HG02571 (cell line): ENCODE measurements around the gene CYP4A22.
"Not testable (repeated sequence)": the region's sequence is repeated elsewhere in the genome, so short reads cannot be mapped to it uniquely, and the experiment has no call there.

ENCODE experiments used
- ATAC-seq: cut with Tn5 transposase; IDR thresholded peaks from one replicate; pipeline ENCODE4 v1.9.1; 2021; ENCODE audit warnings: mild to moderate bottlenecking, moderate library complexity; ENCODE audit not compliant: unreplicated experiment

Gene CYP4A22, protein sequence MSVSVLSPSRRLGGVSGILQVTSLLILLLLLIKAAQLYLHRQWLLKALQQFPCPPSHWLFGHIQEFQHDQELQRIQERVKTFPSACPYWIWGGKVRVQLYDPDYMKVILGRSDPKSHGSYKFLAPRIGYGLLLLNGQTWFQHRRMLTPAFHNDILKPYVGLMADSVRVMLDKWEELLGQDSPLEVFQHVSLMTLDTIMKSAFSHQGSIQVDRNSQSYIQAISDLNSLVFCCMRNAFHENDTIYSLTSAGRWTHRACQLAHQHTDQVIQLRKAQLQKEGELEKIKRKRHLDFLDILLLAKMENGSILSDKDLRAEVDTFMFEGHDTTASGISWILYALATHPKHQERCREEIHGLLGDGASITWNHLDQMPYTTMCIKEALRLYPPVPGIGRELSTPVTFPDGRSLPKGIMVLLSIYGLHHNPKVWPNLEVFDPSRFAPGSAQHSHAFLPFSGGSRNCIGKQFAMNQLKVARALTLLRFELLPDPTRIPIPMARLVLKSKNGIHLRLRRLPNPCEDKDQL

DNA sequence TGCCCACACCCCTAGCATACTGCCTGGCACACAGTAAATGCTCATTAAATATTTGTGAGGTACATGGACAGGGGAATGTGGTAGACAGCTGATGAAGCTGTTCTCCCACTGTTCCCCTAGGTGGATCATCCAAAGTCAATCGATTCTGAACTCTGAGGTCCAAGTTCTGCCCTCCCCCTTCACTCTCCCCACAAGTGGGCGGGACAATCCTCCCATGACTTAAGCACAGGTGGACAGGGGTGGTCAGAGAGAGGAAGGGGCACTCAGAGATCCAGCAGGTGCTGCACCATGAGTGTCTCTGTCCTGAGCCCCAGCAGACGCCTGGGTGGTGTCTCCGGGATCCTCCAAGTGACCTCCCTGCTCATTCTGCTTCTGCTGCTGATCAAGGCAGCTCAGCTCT, at the start of gene CYP4A22:
CYP4A22 (plus strand) TSS at position 244 of the 400 bp plus-strand sequence; CDS start at position 289, 45 bp downstream.
- no peak for ATAC-seq

DNA sequence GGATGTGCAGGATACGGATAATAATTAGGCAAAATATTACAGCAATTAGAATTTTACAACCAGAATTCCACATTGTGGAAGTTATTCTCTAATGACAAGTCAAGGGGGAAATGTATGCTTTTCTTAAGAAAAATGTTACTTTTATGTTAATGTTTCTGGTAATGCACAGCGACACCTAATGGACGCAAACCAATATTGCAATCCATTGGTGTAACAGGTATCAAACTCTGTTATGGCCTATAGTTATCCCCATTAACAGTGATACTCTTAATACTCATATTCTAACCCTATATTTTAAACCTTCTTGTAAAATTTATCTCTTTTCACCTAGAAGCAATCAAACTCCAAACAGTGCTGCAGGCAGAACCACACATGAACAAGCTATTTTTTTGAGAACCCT, 47.9 kb upstream of the CYP4A22 start:
- ATAC-seq, result not testable (repeated sequence)

- ATAC-seq, result not testable (repeated sequence)
These were observed 45.8 kb upstream of the CYP4A22 start for GRCh38 chr1:47091476-47091875.

DNA sequence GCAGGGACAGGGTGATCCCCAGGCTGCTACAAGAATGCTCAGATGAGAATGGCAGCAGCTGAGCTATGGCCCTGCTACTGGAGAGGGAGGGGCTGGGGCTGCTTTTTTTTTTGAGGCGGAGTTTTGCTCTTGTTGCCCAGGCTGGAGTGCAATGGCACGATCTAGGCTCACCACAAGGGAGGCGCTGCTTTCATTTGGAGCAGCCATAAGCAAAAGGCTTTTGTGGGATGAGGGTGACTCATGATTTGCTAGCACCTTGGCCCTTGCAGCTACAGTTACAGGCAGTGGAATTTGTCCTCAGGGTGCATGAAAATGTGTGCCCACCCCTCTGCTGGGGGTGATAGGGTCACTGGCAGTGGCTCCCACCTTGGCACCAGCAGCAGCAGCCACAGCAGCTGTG, 32.4 kb upstream of the CYP4A22 start:
- ATAC-seq, result no peak

DNA sequence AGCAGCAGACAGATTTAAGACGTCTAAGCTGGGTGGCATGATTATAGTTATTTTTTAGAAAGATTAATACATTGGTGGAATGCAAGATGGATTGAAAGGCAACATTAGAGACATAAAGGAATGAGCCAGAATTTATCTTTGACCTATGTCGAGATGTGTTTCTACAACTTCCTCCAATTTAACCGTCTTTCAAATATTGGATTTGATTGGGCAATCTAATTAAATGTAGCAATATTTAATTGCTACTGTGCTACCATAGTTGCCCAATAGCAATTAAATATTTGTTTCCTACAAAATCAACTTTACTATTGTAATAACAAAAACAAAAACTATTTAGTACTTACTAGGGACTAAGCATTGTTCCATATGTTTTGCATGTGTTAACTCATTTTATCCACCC, 30.4 kb upstream of the CYP4A22 start:
- ATAC-seq, result no peak

DNA sequence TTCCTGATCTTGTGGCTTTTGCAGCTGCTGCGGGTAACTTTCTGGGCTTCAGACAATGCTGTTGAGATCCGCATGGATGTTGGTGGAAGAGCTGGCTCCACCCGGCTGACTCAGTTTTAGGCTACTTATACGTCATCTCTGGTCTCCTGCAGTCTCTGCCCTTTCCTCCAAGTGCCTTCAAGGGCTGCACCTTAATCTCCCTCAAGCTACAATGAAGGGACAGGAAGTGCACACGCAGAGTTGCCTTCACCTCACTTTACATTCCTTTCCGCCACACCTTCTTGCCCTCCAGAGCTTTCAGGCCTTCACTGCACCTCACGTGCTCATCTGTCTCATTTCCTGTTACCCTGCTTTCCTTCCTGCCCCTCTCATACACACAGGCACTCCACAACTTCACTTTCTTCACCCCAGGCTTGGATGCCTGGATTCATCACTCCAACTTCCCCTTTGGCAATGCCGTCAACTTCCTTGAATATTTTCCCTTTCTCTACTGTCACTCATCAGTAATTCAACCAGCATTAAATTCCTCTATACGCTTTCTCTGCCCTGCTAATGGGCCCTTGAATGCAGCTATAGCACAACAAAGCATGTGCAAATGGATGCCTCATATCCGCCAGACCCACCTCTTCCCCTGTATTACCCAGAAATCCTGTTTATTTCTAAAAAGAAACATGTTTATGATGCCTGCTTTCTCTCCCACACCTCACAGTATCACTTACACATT, 29.2 kb upstream of the CYP4A22 start:
- not testable (repeated sequence) for ATAC-seq

GRCh38 chr1:47109482-47109881, 27.8 kb upstream of the CYP4A22 start:
- ATAC-seq, result not testable (repeated sequence)

DNA sequence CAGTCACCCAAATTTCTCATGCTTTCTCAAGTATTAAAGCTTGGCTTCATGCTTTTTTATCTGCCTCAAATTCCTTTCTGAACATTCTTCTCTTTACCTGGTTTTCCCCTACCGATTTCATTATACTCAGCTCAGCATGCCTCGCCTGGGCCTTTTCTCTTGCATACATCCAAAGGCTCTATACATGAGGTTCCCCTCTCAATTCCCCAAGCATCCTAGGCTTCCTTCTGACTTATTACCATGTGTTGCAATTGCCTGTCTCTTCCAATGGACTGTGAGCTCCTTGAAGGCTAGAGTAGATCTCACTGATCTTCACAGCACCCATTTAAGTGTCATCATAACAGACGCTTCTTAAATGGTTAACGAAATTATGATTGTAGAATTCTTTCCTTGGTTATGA, 24.1 kb upstream of the CYP4A22 start:
- ATAC-seq, result no peak

DNA sequence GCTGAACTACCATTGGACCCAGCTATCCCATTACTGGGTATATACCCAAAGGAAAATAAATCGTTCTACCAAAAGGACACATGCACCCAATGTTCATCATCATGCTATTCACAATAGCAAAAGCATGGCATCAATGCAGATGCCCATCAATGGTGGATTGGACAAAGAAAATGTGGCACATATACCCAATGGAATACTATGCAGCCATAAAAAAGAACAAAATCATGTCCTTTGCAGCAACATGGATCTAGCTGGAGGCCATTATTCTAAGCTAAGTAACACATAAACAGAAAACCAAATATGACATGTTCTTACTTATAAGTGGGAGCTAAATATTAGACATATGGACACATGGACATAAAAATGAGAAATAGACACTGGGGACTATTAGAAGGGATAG, 16.2 kb upstream of the CYP4A22 start:
- not testable (repeated sequence) for ATAC-seq

- not testable (repeated sequence) for ATAC-seq
These were observed 12.4 kb upstream of the CYP4A22 start for GRCh38 chr1:47124834-47125233.

- ATAC-seq, result not testable (repeated sequence)
These were observed 10.2 kb upstream of the CYP4A22 start for GRCh38 chr1:47126997-47127396.

GRCh38 chr1:47128221-47128620, 9.0 kb upstream of the CYP4A22 start:
- no peak for ATAC-seq

DNA sequence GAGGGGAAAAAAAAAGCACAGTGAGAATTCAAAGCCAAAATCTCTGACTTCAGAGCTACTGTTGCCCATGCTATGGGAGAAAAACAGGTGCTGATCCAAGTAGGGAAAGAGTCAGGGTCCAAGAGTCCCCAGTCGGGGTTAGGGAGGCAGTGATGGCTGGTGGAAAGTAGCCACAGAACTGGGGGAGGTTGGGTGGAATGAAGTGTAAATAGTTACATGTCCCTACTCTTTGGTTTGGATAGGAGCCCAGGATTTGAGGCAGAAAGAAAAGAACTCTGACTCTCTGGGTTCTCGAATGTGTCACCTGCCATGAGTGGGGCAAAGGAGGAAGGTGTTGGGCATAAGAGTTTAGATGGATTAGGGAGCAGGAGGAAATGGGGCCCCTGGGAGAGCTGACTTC, 8.4 kb upstream of the CYP4A22 start:
- not testable (repeated sequence) for ATAC-seq

DNA sequence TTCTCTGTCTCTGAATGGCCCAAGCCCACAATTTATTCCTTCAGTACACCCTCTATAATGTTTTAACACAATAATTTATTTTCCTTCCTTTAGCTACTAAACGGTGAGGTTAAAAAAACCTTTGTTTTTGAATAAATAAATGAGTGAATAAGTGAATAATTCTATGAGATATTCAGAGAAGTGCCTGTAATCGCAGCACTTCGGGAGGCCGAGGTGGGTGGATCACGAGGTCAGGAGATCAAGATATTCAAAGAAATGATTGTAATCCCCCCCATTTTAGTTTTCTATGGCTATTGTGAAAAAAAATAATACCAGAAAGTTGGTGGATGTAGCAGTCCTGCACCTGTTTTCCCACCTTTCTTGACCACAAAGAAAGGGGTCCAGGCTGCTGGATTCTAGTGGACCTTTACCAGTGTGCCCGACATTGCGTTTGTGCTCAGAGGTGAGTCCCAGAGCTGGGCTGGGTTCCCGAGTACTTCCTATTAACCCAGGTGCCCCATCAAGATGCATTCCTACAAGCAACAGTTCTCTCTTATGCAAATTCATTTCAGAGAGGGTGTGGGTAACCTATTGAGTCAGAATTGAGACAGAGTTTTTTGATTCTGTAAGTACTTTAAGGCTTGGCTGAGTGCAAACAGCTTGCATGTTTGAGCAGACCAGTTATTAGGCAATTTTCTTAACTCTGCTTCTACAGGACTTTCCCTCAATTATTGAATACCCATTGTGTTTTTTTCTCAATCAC, 7.6 kb upstream of the CYP4A22 start:
- not testable (repeated sequence) for ATAC-seq

GRCh38 chr1:47132665-47133064, 4.6 kb upstream of the CYP4A22 start:
- ATAC-seq, result not testable (repeated sequence)

- ATAC-seq, result no peak
These were observed 829 bp downstream of the CYP4A22 start for GRCh38 chr1:47137925-47138615.

- not testable (repeated sequence) for ATAC-seq
These were observed 3.1 kb downstream of the CYP4A22 start for GRCh38 chr1:47140358-47140757.

DNA sequence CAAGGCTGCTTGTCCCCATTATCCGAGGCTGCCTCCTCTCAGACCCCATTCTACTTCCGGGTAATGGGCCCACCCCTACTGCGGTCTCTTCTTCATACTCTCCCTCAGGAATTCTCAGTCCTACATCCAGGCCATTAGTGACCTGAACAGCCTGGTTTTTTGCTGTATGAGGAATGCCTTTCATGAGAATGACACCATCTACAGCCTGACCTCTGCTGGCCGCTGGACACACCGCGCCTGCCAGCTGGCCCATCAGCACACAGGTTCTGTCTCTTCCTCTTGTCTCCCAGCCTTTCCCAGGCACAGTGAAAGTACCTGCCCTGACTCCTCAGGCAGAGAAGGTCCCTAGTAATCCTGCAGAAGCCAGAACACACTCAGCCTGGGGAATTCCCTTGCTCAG, 6.4 kb downstream of the CYP4A22 start:
- not testable (repeated sequence) for ATAC-seq

DNA sequence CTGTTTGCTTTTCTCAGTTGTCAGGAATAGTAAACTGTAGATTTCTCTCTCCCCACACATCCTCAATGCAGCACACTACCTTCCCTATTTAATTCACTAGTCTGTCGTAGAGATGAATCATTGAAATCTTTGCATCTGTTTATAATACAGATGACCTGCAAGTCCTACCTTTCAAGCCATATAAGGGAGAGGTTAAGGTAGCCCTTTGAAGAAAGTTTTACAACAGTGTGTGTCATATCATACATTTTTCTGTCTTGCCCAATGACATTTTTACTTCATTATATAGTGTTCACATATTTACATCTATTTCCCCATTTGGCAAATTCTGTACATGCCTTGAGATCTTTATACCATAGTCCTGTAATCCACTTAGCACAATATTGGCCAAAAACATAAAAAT, 9.3 kb downstream of the CYP4A22 start:
- not testable (repeated sequence) for ATAC-seq

DNA sequence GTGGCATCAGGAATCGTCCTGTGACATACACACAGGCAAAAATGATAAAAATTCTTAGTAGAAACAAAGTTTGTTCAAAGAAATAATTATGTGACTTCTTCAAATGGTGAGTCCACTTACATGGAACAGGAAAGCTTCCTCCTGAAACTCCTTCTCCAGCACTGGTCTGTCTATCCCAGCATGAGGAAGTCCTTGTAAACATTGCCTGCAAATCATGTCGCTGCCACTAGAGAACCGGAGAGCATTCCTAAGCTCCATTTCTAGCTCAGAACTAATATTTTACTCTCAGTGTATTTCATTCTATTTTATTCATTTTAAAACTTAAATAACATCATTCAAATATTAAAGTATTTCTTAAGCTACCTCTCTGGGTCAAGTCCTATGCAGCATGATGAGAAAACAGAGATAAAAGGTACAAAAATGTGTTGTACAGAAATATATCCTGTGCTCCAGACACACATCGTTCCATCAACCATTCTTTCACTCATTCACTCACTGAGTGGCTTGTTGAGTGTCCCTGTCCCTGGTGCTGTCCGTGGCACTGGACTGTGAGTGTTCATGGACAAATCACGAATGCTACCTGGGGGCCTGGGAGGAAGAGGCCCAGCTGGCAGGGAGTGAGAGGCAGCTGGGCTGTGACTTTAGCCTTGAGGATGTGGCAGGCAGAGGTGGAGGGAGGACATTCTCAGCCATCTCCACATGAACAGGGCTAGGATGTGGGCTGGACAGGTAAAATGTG, 10.0 kb downstream of the CYP4A22 start:
- no peak for ATAC-seq
